NAMALWA (cell line): ENCODE results near the gene MTNR1A.

ENCODE experiments used
- DNase-seq: peaks from one replicate; pipeline ENCODE4 v3.0.0-alpha.2; 2015; ENCODE audit warnings: low spot score

Gene MTNR1A

DNA sequence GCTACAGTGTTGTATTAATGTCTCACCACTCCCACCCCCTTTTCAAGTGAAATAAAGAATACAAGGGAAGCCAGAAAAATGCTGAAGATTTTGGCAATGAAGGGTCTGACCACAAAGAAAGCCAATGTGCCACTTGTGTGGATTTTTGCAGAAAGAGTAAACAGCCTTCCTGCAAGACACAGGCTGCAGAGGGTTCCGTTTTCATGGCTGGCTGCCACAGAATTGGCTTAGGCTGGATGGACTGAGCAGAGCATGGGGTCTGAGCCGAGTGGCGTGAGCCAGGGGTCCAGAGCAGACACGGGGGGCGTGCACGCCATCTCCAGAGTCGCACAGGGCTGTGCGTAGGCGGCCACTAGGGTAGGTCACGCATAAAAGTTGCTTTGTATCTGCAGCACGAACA, 69.2 kb downstream of the MTNR1A start:
- DNase-seq: no peak

DNA sequence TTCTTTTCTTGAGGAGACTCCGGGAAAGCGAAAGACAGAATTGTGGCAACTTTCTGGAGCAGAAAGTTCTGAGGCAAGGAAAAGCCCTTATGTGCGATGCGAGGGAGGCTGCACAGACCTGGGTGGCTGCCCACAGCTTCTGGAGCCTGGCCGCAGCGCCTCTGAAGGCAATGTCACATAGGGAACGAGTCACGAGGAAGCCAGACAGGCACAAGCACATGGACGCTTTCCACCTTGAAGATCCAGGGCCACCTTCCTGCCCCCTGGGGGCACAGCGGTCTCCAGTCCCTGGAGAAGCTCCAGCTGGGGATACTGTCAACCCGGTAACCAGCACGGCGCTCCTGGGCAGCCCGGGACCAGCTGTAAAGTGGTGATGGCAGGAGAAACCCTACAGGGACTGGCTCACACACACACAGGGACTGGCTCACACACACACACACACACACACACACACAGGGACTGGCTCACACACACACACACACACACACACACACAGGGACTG, 69.8 kb downstream of the MTNR1A start:
- DNase-seq: no peak

DNA sequence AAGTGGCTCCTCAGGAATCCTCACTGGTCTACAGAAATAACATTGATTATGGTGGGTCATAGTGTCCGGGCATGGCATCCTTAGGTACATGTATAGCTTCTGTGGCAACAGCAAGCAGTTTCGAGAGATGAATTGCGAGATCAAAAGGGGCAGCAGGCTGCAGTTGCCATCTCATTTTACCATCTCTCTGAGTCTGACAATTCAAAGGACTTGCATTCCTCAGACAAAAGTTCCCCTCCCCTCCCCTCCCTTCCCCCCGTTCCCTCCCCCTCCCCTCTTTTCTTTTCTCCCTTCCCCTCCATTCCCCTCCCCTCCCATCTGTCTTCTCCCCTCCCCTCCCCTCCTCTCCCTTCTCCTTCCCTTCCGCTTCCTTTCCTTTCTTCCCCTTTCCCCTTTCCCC, 70.2 kb downstream of the MTNR1A start:
- no peak for DNase-seq

DNA sequence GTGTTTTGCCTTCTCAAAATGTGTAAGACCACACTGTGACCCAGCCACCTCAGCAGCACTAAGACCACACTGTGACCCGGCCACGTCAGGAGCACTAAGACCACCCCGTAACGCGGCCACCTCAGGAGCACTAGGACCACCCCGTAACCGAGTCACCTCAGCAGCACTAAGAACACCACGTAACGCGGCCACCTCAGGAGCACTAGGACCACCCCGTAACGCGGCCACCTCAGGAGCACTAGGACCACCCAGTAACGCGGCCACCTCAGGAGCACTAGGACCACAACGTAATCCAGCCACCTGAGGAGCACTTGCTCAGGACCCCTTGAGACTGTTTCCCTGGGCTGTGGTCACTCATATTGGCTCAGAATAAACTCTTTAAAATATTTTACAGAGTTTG, 71.7 kb downstream of the MTNR1A start:
- DNase-seq: no peak
